ENCODE data around the gene NABP1.

NABP1 gene

GRCh38 chr2:191691016-191691735, 13.2 kb downstream of the NABP1 start:
- peak; percentile 80 for DNase-seq (ENCODE audit: low read depth)
- H3K4me3 ChIP-seq (ENCODE audit: low read length): no peak overlapping the region

GRCh38 chr2:191691898-191692297, 14.0 kb downstream of the NABP1 start:
- no peak for DNase-seq (ENCODE audit: low read depth)
- TF ChIP-seq, protein P1, sequence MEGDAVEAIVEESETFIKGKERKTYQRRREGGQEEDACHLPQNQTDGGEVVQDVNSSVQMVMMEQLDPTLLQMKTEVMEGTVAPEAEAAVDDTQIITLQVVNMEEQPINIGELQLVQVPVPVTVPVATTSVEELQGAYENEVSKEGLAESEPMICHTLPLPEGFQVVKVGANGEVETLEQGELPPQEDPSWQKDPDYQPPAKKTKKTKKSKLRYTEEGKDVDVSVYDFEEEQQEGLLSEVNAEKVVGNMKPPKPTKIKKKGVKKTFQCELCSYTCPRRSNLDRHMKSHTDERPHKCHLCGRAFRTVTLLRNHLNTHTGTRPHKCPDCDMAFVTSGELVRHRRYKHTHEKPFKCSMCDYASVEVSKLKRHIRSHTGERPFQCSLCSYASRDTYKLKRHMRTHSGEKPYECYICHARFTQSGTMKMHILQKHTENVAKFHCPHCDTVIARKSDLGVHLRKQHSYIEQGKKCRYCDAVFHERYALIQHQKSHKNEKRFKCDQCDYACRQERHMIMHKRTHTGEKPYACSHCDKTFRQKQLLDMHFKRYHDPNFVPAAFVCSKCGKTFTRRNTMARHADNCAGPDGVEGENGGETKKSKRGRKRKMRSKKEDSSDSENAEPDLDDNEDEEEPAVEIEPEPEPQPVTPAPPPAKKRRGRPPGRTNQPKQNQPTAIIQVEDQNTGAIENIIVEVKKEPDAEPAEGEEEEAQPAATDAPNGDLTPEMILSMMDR (IDR thresholded peaks at IDR 0.05; ENCODE audit: insufficient read depth, low read depth, low read length, missing control alignments): no peak

More at GRCh38 chr2:191691016-191691735, 13.2 kb downstream of the NABP1 start:
- TF ChIP-seq, protein P1 (IDR thresholded peaks at IDR 0.05; ENCODE audit: insufficient read depth, low read depth, low read length, missing control alignments): peak; percentile 87

GRCh38 chr2:191692502-191693115, 14.7 kb downstream of the NABP1 start:
- TF ChIP-seq, protein P1 (IDR thresholded peaks at IDR 0.05; ENCODE audit: insufficient read depth, low read depth, low read length, missing control alignments): no peak
- no peak overlapping the region for H3K4me3 ChIP-seq (ENCODE audit: low read length)
- DNase-seq (ENCODE audit: low read depth): no peak

More at GRCh38 chr2:191691898-191692297, 14.0 kb downstream of the NABP1 start:
- no peak overlapping the region for H3K4me3 ChIP-seq (ENCODE audit: low read length)

GRCh38 chr2:191693166-191693565, 15.2 kb downstream of the NABP1 start:
- TF ChIP-seq, protein P1 (IDR thresholded peaks at IDR 0.05; ENCODE audit: insufficient read depth, low read depth, low read length, missing control alignments): no peak
- H3K4me3 ChIP-seq (ENCODE audit: low read length): no peak overlapping the region
- no peak for DNase-seq (ENCODE audit: low read depth)

DNA sequence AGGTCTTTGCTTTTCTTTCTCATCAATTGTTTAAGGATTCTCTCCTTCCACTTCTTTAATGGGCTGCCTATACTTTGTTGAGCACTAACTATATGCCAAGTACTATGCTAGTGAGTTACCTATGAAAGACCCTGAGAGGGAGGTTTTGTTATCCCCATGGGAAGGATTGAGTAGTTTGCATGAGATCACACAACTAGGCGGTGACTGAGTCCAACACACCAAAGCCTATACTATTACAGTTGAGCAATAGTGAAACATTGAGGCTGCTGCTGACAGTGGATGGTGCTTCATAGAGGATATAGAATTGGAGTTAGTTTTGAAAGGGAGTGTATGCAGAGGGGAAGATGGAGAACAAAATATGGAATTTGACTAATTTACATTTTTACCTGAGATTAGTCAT, 15.8 kb downstream of the NABP1 start:
- H3K4me3 ChIP-seq (ENCODE audit: low read length): no peak overlapping the region
- peak; percentile 47 for DNase-seq (ENCODE audit: low read depth)
- TF ChIP-seq, protein P1 (IDR thresholded peaks at IDR 0.05; ENCODE audit: insufficient read depth, low read depth, low read length, missing control alignments): no peak

DNA sequence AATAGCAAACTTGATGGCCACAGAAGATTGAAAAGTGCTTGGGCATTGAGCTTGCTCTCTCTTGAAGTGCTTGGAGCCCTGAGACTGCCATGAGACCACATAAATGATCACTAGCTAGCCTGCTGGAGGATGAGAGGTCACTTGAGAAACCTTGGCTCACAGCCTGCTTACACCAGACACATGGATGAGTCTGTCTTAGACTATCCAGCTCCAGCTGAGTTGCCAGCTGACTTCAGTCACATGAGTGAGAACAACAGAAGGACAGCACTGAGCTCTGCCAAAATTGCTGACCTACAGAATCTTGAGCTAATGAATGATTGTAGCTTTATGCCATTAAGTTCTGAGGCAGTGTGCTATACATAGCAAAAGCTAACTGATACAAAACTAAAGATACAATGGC, 18.1 kb downstream of the NABP1 start:
- peak; percentile 78 for DNase-seq (ENCODE audit: low read depth)
- TF ChIP-seq, protein P1 (IDR thresholded peaks at IDR 0.05; ENCODE audit: insufficient read depth, low read depth, low read length, missing control alignments): no peak

More for the DNA sequence above, 18.1 kb downstream of the NABP1 start:
- no peak overlapping the region for H3K4me3 ChIP-seq (ENCODE audit: low read length)
